Large intestine (tissue), 3 donors: ENCODE results near the gene SIPA1. TPM values are rescaled to one million over a fixed set of nuclear protein-coding genes. Genes with fewer than 3 reads are reported as not detected.

Experiments
- DNase-seq, 2 donors: peaks; one replicate each; pipeline versions ENCODE4 v3.0.0 to v3.0.0-alpha.2; 2013
- H3K27ac ChIP-seq: one replicate; pipeline ENCODE4 v1.5.1; 2013; ENCODE audit warnings: low read length
- H3K27me3 ChIP-seq: 2 replicates; pipeline ENCODE4 v1.6.1; 2013; ENCODE audit warnings: low read length; ENCODE audit not compliant: control insufficient read depth, insufficient read depth
- H3K36me3 ChIP-seq: 2 replicates; pipeline ENCODE4 v1.6.1; 2013; ENCODE audit warnings: low read length; ENCODE audit not compliant: control insufficient read depth, insufficient read depth
- H3K4me1 ChIP-seq: one replicate; pipeline ENCODE4 v1.6.1; 2013; ENCODE audit warnings: low read length; ENCODE audit not compliant: control insufficient read depth, insufficient read depth
- H3K4me3 ChIP-seq: one replicate; pipeline ENCODE4 v1.5.1; 2013; ENCODE audit warnings: low read length
- H3K9me3 ChIP-seq: one replicate; pipeline ENCODE4 v1.6.1; 2013; ENCODE audit warnings: mild to moderate bottlenecking, low read depth, low read length, moderate library complexity; ENCODE audit not compliant: control insufficient read depth
- WGBS: methylation state at CpG from one replicate; pipeline ENCODE4 v1.1.5; 2013; ENCODE audit warnings: low lambda C conversion rate; ENCODE audit not compliant: insufficient coverage; 5-methylcytosine and 5-hydroxymethylcytosine counted together
- polyA plus RNA-seq: library from polyadenylated mRNA; unstranded; fragments of 120-200 nt; gene quantifications from one replicate; pipeline ENCODE4 v1.2.1, GENCODE V29; 2013

SIPA1 gene
- polyA plus RNA-seq, 1 donor, result 26.4 TPM

GRCh38 chr11:65646288-65646957, 8.5 kb downstream of the SIPA1 start:
- peaks cover 15% of the 10 kb centered on the region for H3K9me3 ChIP-seq
- peak overlapping the region; percentile 52 for H3K4me3 ChIP-seq
- no peak overlapping the region for H3K27ac ChIP-seq
- no CpG with 5 or more reads among the region's 68 CpGs for WGBS
- H3K36me3 ChIP-seq, result peaks cover 25% of the 10 kb centered on the region
- no peak for DNase-seq
- H3K27me3 ChIP-seq, result peaks cover 9% of the 10 kb centered on the region
- H3K4me1 ChIP-seq, result peaks cover 32% of the 10 kb centered on the region

- H3K27ac ChIP-seq, result no peak overlapping the region
- peaks cover 4% of the 10 kb centered on the region for H3K27me3 ChIP-seq
- no CpG with 5 or more reads among the region's 87 CpGs for WGBS
- H3K4me1 ChIP-seq, result peaks cover 34% of the 10 kb centered on the region
- H3K4me3 ChIP-seq, result peak overlapping the region; percentile 52
- H3K9me3 ChIP-seq, result peaks cover 13% of the 10 kb centered on the region
- H3K36me3 ChIP-seq, result peaks cover 25% of the 10 kb centered on the region
- peak; percentile 45 to 77 for DNase-seq
These were observed 9.2 kb downstream of the SIPA1 start for GRCh38 chr11:65646958-65647701.

GRCh38 chr11:65648997-65649493, 11.1 kb downstream of the SIPA1 start:
- DNase-seq, result no peak
- H3K27me3 ChIP-seq, result no peaks in the 10 kb centered on the region
- H3K4me1 ChIP-seq, result peaks cover 37% of the 10 kb centered on the region
- no peak overlapping the region for H3K27ac ChIP-seq
- H3K9me3 ChIP-seq, result peaks cover 10% of the 10 kb centered on the region
- peaks cover 27% of the 10 kb centered on the region for H3K36me3 ChIP-seq
- no CpG with 5 or more reads among the region's 12 CpGs for WGBS
- H3K4me3 ChIP-seq, result no peak overlapping the region

- H3K27ac ChIP-seq, result no peak overlapping the region
- H3K4me3 ChIP-seq, result no peak overlapping the region
- no peaks in the 10 kb centered on the region for H3K27me3 ChIP-seq
- H3K9me3 ChIP-seq, result peaks cover 10% of the 10 kb centered on the region
- no peak for DNase-seq
- H3K36me3 ChIP-seq, result peaks cover 35% of the 10 kb centered on the region
- H3K4me1 ChIP-seq, result peaks cover 37% of the 10 kb centered on the region
- no CpG with 5 or more reads among the region's 16 CpGs for WGBS
These were observed 12.0 kb downstream of the SIPA1 start for GRCh38 chr11:65649656-65650546.

GRCh38 chr11:65650547-65651338, 12.8 kb downstream of the SIPA1 start:
- no peak overlapping the region for H3K4me3 ChIP-seq
- peaks cover 38% of the 10 kb centered on the region for H3K4me1 ChIP-seq
- H3K27me3 ChIP-seq, result no peaks in the 10 kb centered on the region
- WGBS, result no CpG with 5 or more reads among the region's 20 CpGs
- H3K27ac ChIP-seq, result no peak overlapping the region
- peaks cover 10% of the 10 kb centered on the region for H3K9me3 ChIP-seq
- peaks cover 44% of the 10 kb centered on the region for H3K36me3 ChIP-seq
- no peak for DNase-seq

GRCh38 chr11:65651339-65651588, 13.4 kb downstream of the SIPA1 start:
- Histone ChIP-seq H3K4me1 (peaks cover 38% of the 10 kb centered on the region), H3K27ac (no peak overlapping the region), H3K27me3 (no peaks in the 10 kb centered on the region), H3K4me3 (no peak overlapping the region), H3K36me3 (peaks cover 49% of the 10 kb centered on the region), H3K9me3 (peaks cover 8% of the 10 kb centered on the region)
- WGBS, result 100% methylated on average over 1 of the region's 3 CpGs
- DNase-seq, result no peak

GRCh38 chr11:65651589-65652510, 13.9 kb downstream of the SIPA1 start:
- Histone ChIP-seq H3K27me3 (no peaks in the 10 kb centered on the region), H3K4me3 (peak overlapping the region; percentile 47), H3K9me3 (peaks cover 3% of the 10 kb centered on the region), H3K27ac (peak overlapping the region; percentile 91), H3K4me1 (peaks cover 37% of the 10 kb centered on the region), H3K36me3 (peaks cover 52% of the 10 kb centered on the region)
- DNase-seq, result peak in 1 of 2 donors; percentile 57
- no CpG with 5 or more reads among the region's 28 CpGs for WGBS

- Histone ChIP-seq H3K4me1 (peaks cover 34% of the 10 kb centered on the region), H3K36me3 (peaks cover 60% of the 10 kb centered on the region), H3K27ac (peak overlapping the region; percentile 91), H3K9me3 (no peaks in the 10 kb centered on the region), H3K27me3 (no peaks in the 10 kb centered on the region), H3K4me3 (peak overlapping the region; percentile 47)
- peak; percentile 95 for DNase-seq
- WGBS, result no CpG with 5 or more reads among the region's 68 CpGs
These were observed 14.8 kb downstream of the SIPA1 start for GRCh38 chr11:65652511-65653228.
